CD14-positive monocyte (primary cell): ENCODE data around the gene CEP162. TPM values are rescaled to one million over a fixed set of nuclear protein-coding genes. Genes with fewer than 3 reads are reported as not detected.
"Not testable (repeated sequence)": the region's sequence is repeated elsewhere in the genome, so short reads cannot be mapped to it uniquely, and the experiment has no call there.

Experiments used
- DNase-seq, 3 donors: peaks; one replicate each; pipeline ENCODE4 v3.0.0-alpha.2; 2011 to 2022
- H2AFZ ChIP-seq: 2 replicates; pipeline ENCODE4 v1.6.0; 2012; ENCODE audit warnings: mild to moderate bottlenecking, low read depth, low read length, inconsistent platforms; ENCODE audit not compliant: insufficient read depth, poor library complexity, severe bottlenecking
- H3K27ac ChIP-seq, 2 donors: 1 replicate in 1 of 2; 2 replicates in 1 of 2; pipeline ENCODE4 v1.5.1; 2012 to 2013; ENCODE audit warnings: low read length in 2 of 2, control low read depth in 1 of 2, inconsistent platforms in 1 of 2, low read depth in 1 of 2, mild to moderate bottlenecking in 1 of 2
- H3K27me3 ChIP-seq, 2 donors: one replicate each; pipeline versions ENCODE4 v1.6.0 to v1.6.1; 2011 to 2013; ENCODE audit warnings: low read length in 2 of 2; ENCODE audit not compliant: control insufficient read depth in 2 of 2, insufficient read depth in 2 of 2
- H3K36me3 ChIP-seq, 2 donors: replicated peaks in 1 of 2; 1 replicate in 1 of 2; 2 replicates in 1 of 2; pipeline versions ENCODE4 v1.5.1 to v1.6.1; 2012 to 2013; ENCODE audit warnings: low read length in 2 of 2, control low read depth in 1 of 2, inconsistent platforms in 1 of 2, mild to moderate bottlenecking in 1 of 2; ENCODE audit not compliant: insufficient read depth in 2 of 2, control insufficient read depth in 1 of 2
- H3K4me1 ChIP-seq, 2 donors: 1 replicate in 1 of 2; 2 replicates in 1 of 2; pipeline versions ENCODE4 v1.5.1 to v1.6.1; 2012 to 2013; ENCODE audit warnings: low read length in 2 of 2, control low read depth in 1 of 2, inconsistent platforms in 1 of 2, mild to moderate bottlenecking in 1 of 2, moderate library complexity in 1 of 2; ENCODE audit not compliant: insufficient read depth in 2 of 2, control insufficient read depth in 1 of 2
- H3K4me2 ChIP-seq: replicated peaks from 2 replicates; pipeline ENCODE3; 2012; ENCODE audit warnings: low read length, moderate library complexity, mild to moderate bottlenecking; ENCODE audit not compliant: poor library complexity, severe bottlenecking; ENCODE audit errors: extremely low read depth
- H3K4me3 ChIP-seq, 3 experiments: fragments of 200-600 bp in 1 of 3; sonication (generic) in 1 of 3; replicated peaks in 1 of 3; 1 replicate in 2 of 3; 2 replicates in 1 of 3; pipeline ENCODE4 v1.5.1; 2011 to 2013; ENCODE audit warnings: low read length in 3 of 3, mild to moderate bottlenecking in 3 of 3, control low read depth in 2 of 3, low read depth in 2 of 3, inconsistent platforms in 1 of 3, moderate library complexity in 1 of 3
- H3K79me2 ChIP-seq: 2 replicates; pipeline ENCODE4 v1.6.0; 2012; ENCODE audit warnings: mild to moderate bottlenecking, control low read depth, inconsistent platforms, low read length, moderate library complexity; ENCODE audit not compliant: insufficient read depth
- H3K9ac ChIP-seq: 2 replicates; pipeline ENCODE4 v1.6.0; 2017; ENCODE audit warnings: low read length, mild to moderate bottlenecking; ENCODE audit not compliant: insufficient read depth, poor library complexity, severe bottlenecking
- H3K9me3 ChIP-seq, 2 donors: replicated peaks in 1 of 2; 1 replicate in 1 of 2; 2 replicates in 1 of 2; pipeline versions ENCODE4 v1.5.1 to v1.6.1; 2012 to 2013; ENCODE audit warnings: low read length in 2 of 2, control low read depth in 1 of 2; ENCODE audit not compliant: control insufficient read depth in 1 of 2, insufficient read depth in 1 of 2
- H4K20me1 ChIP-seq: 2 replicates; pipeline ENCODE4 v1.6.0; 2012; ENCODE audit warnings: mild to moderate bottlenecking, low read length, control low read depth, moderate library complexity; ENCODE audit not compliant: insufficient read depth
- H3K27ac Mint-ChIP-seq, 7 donors: one replicate each; pipeline ENCODE4 v1.8.0; 2020; ENCODE audit warnings: mild to moderate bottlenecking in 7 of 7, mixed read lengths in 7 of 7, moderate library complexity in 6 of 7, inconsistent platforms in 2 of 7
- H3K27me3 Mint-ChIP-seq, 3 donors: one replicate each; pipeline ENCODE4 v1.8.0; 2021 to 2022; ENCODE audit warnings: low read depth in 3 of 3, mild to moderate bottlenecking in 3 of 3, mixed read lengths in 3 of 3, moderate library complexity in 3 of 3, inconsistent platforms in 1 of 3
- H3K36me3 Mint-ChIP-seq, 2 donors: one replicate each; pipeline ENCODE4 v1.8.0; 2020; ENCODE audit warnings: mixed read lengths in 2 of 2, inconsistent platforms in 1 of 2, mild to moderate bottlenecking in 1 of 2
- H3K4me1 Mint-ChIP-seq: one replicate; pipeline ENCODE4 v1.8.0; 2020; ENCODE audit warnings: mild to moderate bottlenecking, mixed read lengths
- H3K4me3 Mint-ChIP-seq, 2 donors: one replicate each; pipeline ENCODE4 v1.8.0; 2020; ENCODE audit warnings: mild to moderate bottlenecking in 2 of 2, mixed read lengths in 2 of 2, moderate library complexity in 1 of 2
- H3K9me3 Mint-ChIP-seq, 7 donors: one replicate each; pipeline ENCODE4 v1.8.0; 2020 to 2022; ENCODE audit warnings: mixed read lengths in 7 of 7, mild to moderate bottlenecking in 6 of 7, moderate library complexity in 6 of 7, inconsistent platforms in 2 of 7
- CTCF ChIP-seq: fragments of 200-600 bp; IDR thresholded peaks from one replicate; pipeline ENCODE4 v1.8.0; 2022; ENCODE audit warnings: antibody characterized with exemption, mild to moderate bottlenecking
- WGBS: methylation state at CpG from one replicate; pipeline ENCODE4 v1.1.5; 2013; ENCODE audit warnings: missing lambda C conversion rate; ENCODE audit not compliant: insufficient coverage; 5-methylcytosine and 5-hydroxymethylcytosine counted together
- intact Hi-C, 2 donors: fragments of 100-400 bp; cut with micrococcal nuclease; formaldehyde crosslinking; loops; one replicate each; pipeline versions ENCODE4 v1.15.0 to v1.15.1; 2023
- polyA plus RNA-seq, 3 donors: library from polyadenylated mRNA; depleted of rRNA in 1 of 3; unstranded in 2 of 3; stranded (reverse) in 1 of 3; fragments of 300-500 nt in 2 of 3; fragments of >200 nt in 1 of 3; fragmentation: Illumina TruSeq in 2 of 3; gene quantifications; 1 replicate in 2 of 3; 2 replicates in 1 of 3; pipeline ENCODE4 v1.2.3, GENCODE V29; 2012 to 2021

Gene CEP162
- polyA plus RNA-seq, 3 donors = 1.5 to 2.7 (median 1.6) TPM

DNA sequence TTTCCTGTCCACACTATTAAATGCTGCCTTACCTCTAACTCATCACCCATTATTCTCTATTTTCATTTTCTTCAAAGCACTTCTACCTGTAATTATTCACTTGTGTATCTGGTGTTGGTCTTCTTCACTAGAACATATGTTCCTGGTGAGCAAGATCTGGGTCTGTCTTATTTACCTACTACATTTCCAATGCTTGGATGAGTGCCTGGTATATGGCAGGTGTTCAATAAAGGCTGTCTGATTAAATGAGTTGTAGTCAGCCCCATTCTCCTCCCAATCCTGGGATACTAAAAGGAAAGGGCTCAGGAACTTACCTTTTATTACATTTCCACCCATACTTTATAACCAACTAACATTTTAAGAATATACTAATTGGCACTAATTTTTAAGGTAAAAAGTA lies 61.0 kb downstream of the CEP162 start:
- H3K36me3 Mint-ChIP-seq = peaks cover 44 to 48% of the 10 kb centered on the region in 2 donors
- no peak overlapping the region for H3K4me3 Mint-ChIP-seq
- H3K9ac ChIP-seq = no peak overlapping the region
- H3K36me3 ChIP-seq = peaks cover 10 to 51% of the 10 kb centered on the region in 2 donors
- no peaks in the 10 kb centered on the region for H3K4me1 ChIP-seq
- no peak overlapping the region for H2AFZ ChIP-seq
- no peaks in the 10 kb centered on the region for H3K27me3 ChIP-seq
- no peaks in the 10 kb centered on the region for H4K20me1 ChIP-seq
- H3K27ac ChIP-seq = no peak overlapping the region
- intact Hi-C loops = no loop called here
- no peak for DNase-seq
- H3K4me3 ChIP-seq = no peak overlapping the region
- peaks cover 0 to 4% (median 0%) of the 10 kb centered on the region in 7 donors for H3K9me3 Mint-ChIP-seq
- H3K9me3 ChIP-seq = no peaks in the 10 kb centered on the region
- no peaks in the 10 kb centered on the region for H3K4me1 Mint-ChIP-seq
- no peaks in the 10 kb centered on the region for H3K27me3 Mint-ChIP-seq
- H3K27ac Mint-ChIP-seq = no peak overlapping the region
- TF ChIP-seq CTCF = no peak
- no peak overlapping the region for H3K4me2 ChIP-seq
- no peaks in the 10 kb centered on the region for H3K79me2 ChIP-seq

- H3K27me3 ChIP-seq, H3K9me3 ChIP-seq, H4K20me1 ChIP-seq, H3K4me3 ChIP-seq, H3K4me1 ChIP-seq, H3K27ac ChIP-seq, DNase-seq, H3K4me1 Mint-ChIP-seq, H3K79me2 ChIP-seq, intact Hi-C loops, H2AFZ ChIP-seq, H3K27ac Mint-ChIP-seq, H3K9me3 Mint-ChIP-seq, H3K4me2 ChIP-seq, H3K27me3 Mint-ChIP-seq, H3K9ac ChIP-seq, H3K4me3 Mint-ChIP-seq: not testable (repeated sequence)
- H3K36me3 Mint-ChIP-seq = peaks cover 43 to 53% of the 10 kb centered on the region in 2 donors
- peaks cover 9 to 59% of the 10 kb centered on the region in 2 donors for H3K36me3 ChIP-seq
- no CpG with 5 or more reads among the region's 3 CpGs for WGBS
Measured at GRCh38 chr6:84164328-84164727, 63.1 kb downstream of the CEP162 start.
